GM12891 (cell line): Measurements from ENCODE around the gene HSPB2.

Source experiments
- PAX5 ChIP-seq: IDR thresholded peaks from 2 replicates; pipeline ENCODE4 v1.6.1; 2011; ENCODE audit warnings: low read length, moderate library complexity, mild to moderate bottlenecking; ENCODE audit not compliant: insufficient read depth, severe bottlenecking
- POLR2A ChIP-seq: IDR thresholded peaks from 2 replicates; pipeline ENCODE4 v1.6.1; 2011; ENCODE audit warnings: low read depth, low read length, control low read depth
- POLR2AphosphoS5 ChIP-seq: IDR thresholded peaks from 2 replicates; pipeline ENCODE4 v1.6.1; 2011; ENCODE audit warnings: low read depth, low read length, control low read depth
- POU2F2 ChIP-seq: IDR thresholded peaks from 2 replicates; pipeline ENCODE4 v1.6.1; 2011; ENCODE audit warnings: low read depth, mild to moderate bottlenecking, control low read depth, low read length, moderate library complexity
- SPI1 ChIP-seq: IDR thresholded peaks from 2 replicates; pipeline ENCODE4 v1.6.1; 2011; ENCODE audit warnings: low read depth, low read length, control low read depth
- TAF1 ChIP-seq: IDR thresholded peaks from 2 replicates; pipeline ENCODE4 v1.6.1; 2011; ENCODE audit warnings: low read depth, low read length, control low read depth

DNA sequence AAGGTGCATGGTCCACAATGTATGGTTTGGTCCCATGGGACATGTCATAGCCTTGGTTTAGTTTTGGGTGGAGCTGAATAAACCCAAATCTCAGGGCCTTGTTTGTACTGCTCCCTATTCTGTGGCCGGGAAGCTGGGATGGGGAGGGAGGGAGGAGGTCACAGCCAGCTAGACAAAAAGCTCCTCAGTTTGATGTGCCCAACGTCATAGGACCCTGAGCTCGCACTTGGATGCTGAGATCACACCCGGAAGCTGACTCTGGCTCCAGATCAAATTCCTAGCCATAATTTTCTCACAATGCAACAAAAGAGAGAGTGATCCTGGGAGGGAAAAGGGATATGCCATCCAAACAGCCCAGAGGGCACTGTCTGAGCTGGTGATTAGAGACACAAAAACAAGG lies 1.5 kb downstream of the HSPB2 start:
- no peak for TF ChIP-seq POLR2A
- no peak for TF ChIP-seq TAF1
- TF ChIP-seq POLR2AphosphoS5: no peak
- no peak for TF ChIP-seq SPI1
- no peak for TF ChIP-seq POU2F2
- TF ChIP-seq PAX5: no peak
